D721Med (cell line): ENCODE data around the gene HFM1.
"Not testable (repeated sequence)": the region's sequence is repeated elsewhere in the genome, so short reads cannot be mapped to it uniquely, and the experiment has no call there.

Experiments used
- DNase-seq: peaks from one replicate; pipeline ENCODE4 v3.0.0; 2011; ENCODE audit warnings: low spot score; ENCODE audit not compliant: insufficient read length
- FAIRE-seq: peaks from 2 replicates; lab custom pipeline; 2011; peaks lifted over from hg19 to GRCh38; lab: Jason Lieb, UNC
- TF ChIP-seq, protein P1 (sequence below): IDR thresholded peaks from 2 replicates; pipeline ENCODE4 v1.5.1; 2012; ENCODE audit warnings: mild to moderate bottlenecking, control low read depth; ENCODE audit not compliant: insufficient read depth; ENCODE audit errors: missing control alignments

Gene HFM1

DNA sequence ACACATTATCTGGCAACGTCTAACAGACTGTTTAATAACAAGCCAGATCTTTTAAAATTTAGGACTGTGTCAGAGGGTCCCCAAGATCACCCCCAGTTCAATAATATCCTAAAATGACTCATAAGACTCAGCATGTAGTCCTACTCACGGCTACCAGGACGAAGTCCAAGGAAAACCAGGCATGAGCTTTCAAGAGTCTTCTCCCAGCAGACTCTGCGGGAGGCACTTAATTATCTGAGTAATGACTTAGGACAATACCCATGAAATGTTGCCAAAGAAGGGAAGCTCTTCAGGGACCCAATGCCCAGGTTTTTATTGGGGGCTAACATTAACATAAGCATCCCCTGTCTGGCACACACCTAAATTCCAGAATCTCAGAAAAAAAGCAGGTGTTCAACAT lies 7.0 kb downstream of the HFM1 start:
- DNase-seq (no peak), FAIRE-seq (no peak)
- TF ChIP-seq, protein P1, sequence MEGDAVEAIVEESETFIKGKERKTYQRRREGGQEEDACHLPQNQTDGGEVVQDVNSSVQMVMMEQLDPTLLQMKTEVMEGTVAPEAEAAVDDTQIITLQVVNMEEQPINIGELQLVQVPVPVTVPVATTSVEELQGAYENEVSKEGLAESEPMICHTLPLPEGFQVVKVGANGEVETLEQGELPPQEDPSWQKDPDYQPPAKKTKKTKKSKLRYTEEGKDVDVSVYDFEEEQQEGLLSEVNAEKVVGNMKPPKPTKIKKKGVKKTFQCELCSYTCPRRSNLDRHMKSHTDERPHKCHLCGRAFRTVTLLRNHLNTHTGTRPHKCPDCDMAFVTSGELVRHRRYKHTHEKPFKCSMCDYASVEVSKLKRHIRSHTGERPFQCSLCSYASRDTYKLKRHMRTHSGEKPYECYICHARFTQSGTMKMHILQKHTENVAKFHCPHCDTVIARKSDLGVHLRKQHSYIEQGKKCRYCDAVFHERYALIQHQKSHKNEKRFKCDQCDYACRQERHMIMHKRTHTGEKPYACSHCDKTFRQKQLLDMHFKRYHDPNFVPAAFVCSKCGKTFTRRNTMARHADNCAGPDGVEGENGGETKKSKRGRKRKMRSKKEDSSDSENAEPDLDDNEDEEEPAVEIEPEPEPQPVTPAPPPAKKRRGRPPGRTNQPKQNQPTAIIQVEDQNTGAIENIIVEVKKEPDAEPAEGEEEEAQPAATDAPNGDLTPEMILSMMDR = no peak

DNA sequence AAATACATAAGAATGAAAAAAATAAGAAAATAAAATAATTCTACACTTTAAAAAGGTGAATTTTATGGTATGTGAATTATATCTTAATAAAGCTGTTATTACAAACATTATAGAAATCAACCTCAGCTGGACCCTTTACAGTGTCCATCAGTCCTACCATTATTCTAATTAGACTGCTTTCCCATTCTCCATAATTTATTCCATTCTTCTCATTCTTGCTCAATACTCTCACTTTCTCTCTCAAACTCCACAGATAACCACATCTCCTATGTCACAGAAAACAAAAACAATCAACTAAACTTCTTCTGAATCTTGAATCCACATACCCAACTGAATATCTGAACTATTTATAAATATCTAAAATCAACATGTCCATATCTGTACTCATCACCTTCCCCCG lies 11.6 kb downstream of the HFM1 start:
- no peak for DNase-seq
- TF ChIP-seq, protein P1 = no peak
- FAIRE-seq = no peak

DNA sequence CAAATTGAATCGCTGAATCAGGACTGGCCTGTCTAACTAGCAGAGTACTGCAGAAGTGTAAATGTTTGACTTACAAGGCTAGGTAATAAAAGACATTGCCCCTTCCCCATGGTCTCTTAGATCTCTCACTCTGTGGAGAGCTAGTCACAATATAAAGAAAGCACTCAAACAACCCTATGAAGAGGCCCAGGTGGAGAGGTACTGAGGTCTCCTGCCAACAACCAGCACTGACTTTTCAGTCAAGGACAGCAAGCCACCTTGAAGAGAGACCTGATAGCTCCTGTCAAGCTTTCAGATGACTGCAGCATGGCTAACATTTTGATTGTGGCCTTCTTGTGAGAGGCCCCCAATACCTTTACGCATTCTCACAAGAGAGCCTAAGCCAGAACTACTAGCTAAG lies 18.5 kb downstream of the HFM1 start:
- FAIRE-seq (no peak), DNase-seq (no peak)
- TF ChIP-seq, protein P1 = no peak

DNA sequence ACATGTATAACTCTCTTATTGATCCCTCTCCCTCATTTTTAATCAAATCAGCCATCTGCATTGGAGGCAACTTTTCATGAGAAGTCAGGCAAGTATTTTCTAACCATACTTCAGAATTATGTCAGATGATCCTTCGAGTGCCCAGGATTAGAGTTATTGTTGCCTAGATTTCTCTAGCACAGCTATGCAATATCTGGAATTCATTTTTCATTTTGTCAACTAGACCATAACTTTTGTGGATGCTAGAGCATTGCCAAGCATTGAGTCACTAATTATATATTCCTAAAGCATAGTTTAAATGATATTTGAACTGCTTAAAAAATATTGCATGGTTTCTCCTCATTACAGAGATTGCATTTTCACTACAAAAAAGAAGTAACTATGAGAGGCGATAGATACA lies 21.2 kb downstream of the HFM1 start:
- FAIRE-seq = no peak
- TF ChIP-seq, protein P1 = no peak

DNA sequence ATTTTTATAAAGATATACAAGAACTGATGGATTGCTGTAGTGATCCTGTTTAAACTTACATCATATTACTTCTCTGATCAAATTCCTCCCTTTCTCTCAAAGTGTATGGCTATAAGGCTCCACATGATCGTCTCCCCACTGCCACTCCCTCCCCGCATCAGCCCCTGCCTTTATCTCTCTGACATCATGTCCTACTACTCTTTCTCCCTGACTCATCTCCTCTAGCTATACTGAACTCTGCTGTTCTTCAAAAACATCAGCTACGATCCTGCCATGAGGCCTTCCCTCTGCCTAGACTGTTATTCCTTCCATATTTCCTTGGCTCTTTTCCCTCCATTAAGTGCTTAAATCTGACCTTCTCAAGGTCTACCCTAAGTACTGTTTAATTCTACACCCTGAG lies 22.8 kb downstream of the HFM1 start:
- peak; percentile 58 for FAIRE-seq
- DNase-seq = no peak
- TF ChIP-seq, protein P1 = no peak

More for the DNA sequence above, 21.2 kb downstream of the HFM1 start:
- DNase-seq = no peak

DNA sequence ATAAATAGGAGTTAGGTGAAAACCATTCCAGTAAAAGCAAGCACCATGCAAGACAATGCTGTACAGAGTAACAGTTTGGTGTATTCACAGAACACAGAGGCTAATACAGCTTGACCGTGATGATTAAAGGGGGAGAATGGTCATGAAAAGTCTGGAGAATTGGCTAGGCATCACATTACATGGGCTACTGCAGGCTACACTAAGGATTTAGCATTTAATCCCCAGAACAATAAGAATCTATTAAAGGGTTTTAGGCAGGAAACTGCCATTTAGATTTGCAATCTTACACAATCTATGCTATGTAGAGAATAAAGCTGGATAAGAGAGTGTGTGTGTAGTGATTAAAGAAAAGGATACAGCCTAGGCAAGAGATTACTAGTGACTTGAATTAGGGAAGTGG lies 30.6 kb downstream of the HFM1 start:
- DNase-seq = no peak
- no peak for FAIRE-seq
- TF ChIP-seq, protein P1 = no peak

DNA sequence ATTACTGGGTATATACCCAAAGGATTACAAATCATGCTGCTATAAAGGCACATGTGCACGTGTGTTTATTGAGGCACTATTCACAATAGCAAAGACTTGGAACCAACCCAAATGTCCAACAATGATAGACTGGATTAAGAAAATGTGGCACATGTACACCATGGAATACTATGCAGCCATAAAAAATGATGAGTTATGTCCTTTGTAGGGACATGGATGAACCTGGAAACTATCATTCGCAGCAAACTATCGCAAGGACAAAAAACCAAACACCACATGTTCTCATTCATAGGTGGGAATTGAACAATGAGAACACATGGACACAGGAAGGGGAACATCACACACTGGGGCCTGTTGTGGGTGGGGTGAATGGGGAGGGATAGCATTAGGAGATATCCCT lies 32.4 kb downstream of the HFM1 start:
- FAIRE-seq, DNase-seq: not testable (repeated sequence)

DNA sequence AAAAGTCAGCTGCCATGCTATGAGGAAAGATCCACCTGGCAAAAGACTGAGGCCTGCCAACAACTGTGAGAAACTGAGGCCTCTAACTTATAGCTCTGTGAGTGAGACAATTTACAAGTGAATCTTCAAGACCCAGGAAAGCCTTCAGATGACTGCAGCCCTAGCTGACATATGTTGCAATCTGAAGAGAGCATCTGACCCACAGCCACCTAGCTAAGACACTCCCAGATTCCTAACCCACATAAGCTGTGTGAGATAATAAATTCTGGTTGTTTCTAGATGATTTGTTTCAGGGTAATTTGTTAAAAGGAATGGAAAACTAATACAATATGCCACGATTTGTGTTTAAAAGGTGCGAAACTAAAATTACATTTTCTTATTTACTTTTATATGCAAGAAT lies 55.1 kb downstream of the HFM1 start:
- DNase-seq = no peak
- FAIRE-seq = no peak
- TF ChIP-seq, protein P1 = no peak
